Measurements from ENCODE around the gene TMPRSS4. TPM values are rescaled to one million over a fixed set of nuclear protein-coding genes. Genes with fewer than 3 reads are reported as not detected.

The TMPRSS4 gene
- total RNA-seq, 1 donor from 2014 or later, result not detected

DNA sequence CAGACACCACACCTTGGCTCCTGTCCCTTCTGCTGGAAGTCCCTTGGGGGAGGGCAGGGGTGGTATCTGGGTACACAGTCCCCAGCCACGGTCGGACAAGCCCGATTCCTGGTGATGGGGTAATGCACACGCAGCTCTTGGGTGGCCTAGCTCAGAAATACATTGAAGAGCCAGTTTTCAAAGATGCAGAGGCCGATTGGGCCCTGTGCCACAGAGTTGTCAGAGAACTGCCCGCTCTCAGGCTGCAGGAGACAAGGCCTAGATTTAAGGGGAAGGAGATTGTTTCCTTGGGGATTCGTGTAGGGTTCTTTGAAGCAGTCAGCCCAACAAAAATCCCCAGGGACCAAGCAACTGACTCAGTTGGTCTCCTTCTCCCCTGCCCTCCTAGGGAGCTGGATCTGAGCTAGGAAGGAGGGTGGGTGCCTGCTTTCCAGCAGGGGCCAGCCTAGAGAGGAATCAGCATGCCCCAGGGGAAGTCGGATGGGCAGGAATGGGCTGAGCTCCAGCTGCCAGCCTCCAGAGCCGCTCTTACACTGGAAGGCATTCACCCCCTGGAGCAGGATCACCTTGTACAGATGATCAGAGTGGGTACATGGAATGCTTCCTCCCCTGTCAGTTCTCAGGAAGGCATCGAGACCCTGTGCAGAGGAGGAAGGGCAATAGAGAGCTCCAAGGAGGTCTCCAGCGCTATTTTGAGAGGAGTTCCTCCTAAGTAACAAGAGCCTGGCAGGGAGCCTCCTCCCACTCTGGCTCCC, 79.1 kb downstream of the TMPRSS4 start:
- peak overlapping the region; percentile 27 for H3K4me3 Mint-ChIP-seq
- TF ChIP-seq, protein P1, sequence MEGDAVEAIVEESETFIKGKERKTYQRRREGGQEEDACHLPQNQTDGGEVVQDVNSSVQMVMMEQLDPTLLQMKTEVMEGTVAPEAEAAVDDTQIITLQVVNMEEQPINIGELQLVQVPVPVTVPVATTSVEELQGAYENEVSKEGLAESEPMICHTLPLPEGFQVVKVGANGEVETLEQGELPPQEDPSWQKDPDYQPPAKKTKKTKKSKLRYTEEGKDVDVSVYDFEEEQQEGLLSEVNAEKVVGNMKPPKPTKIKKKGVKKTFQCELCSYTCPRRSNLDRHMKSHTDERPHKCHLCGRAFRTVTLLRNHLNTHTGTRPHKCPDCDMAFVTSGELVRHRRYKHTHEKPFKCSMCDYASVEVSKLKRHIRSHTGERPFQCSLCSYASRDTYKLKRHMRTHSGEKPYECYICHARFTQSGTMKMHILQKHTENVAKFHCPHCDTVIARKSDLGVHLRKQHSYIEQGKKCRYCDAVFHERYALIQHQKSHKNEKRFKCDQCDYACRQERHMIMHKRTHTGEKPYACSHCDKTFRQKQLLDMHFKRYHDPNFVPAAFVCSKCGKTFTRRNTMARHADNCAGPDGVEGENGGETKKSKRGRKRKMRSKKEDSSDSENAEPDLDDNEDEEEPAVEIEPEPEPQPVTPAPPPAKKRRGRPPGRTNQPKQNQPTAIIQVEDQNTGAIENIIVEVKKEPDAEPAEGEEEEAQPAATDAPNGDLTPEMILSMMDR (conservative IDR thresholded peaks at IDR 0.05), result no peak

DNA sequence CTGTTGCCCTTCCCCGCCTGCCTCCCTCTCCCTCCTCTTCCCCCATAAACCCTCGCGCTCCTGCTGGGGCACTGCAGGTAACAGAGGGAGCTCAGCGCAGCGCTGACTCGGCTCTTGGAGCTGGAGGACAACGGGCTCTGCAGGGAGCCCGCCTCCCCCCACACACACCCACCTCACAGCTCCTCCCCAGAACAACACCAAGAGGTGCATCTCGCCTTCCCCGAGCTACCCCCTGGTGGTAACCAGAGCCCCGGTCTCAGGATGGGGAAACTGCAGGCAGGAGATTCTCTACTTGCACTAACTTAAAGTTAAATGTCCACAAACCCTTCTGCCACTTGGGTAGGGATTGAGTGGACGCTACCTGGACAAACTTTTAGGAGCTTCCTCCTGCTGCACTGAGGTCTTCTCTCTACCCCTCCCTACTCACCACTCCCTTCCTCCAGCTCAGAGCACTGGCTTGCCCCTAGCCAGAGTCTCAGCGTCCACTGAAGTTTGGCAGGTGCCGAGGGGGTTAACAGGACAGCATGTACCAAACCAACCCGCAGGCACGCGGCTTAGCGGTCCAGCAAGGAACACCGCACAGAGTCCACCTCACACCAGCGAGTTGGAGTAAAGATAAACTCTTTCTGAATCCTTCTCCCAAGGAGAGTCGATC, 79.8 kb downstream of the TMPRSS4 start:
- H3K9me3 Mint-ChIP-seq, result no peaks in the 10 kb centered on the region

More for the DNA sequence above, 79.1 kb downstream of the TMPRSS4 start:
- Mint-ChIP-seq H3K27ac (ENCODE audit: unreplicated experiment) (no peak overlapping the region), H3K27me3 (ENCODE audit: low read depth) (peaks cover 96% of the 10 kb centered on the region), H3K36me3 (ENCODE audit: low read depth) (no peaks in the 10 kb centered on the region), H3K4me1 (peaks cover 9% of the 10 kb centered on the region), H3K9me3 (no peaks in the 10 kb centered on the region)
- no peak for DNase-seq (ENCODE audit: low read depth, low spot score)

DNA sequence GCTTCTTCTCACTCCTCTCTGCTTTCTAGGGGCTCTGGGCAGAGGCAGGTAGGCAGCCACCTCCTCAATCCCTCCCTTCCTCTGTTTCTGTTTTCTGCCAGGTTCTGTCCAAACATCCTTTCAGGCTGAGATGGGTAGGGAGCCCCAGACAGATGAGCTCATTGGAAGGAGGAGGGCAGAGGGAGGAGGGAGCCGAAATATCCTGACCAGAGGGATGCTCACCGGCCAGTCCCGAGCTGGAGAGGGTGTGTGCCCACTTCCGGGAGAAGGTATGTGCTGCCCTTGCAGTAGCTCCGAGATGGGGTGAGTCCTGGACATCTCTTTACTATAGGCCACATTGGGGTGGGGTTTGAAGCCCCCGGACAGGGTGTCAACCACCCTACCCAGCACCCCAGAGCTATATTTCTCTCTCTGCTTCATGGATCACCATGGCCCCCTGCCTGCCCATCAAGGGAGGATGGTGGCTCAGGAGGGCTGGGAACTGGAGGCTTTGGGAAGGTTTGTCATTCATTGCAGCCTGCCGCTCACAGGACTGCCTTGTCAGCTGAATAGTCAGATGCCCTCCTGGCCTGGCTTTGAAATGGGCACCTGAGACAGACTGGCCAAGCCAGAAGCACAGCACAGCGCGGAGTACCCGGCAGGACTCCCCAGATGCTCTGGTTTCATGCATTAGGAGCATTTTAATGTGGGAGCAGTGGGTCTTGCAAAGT, 80.5 kb downstream of the TMPRSS4 start:
- TF ChIP-seq, protein P1 (conservative IDR thresholded peaks at IDR 0.05), result no peak
- no peak for DNase-seq (ENCODE audit: low read depth, low spot score)
- Mint-ChIP-seq H3K36me3 (ENCODE audit: low read depth) (no peaks in the 10 kb centered on the region), H3K9me3 (no peaks in the 10 kb centered on the region), H3K4me3 (no peak overlapping the region), H3K27me3 (ENCODE audit: low read depth) (peaks cover 94% of the 10 kb centered on the region), H3K4me1 (peaks cover 9% of the 10 kb centered on the region), H3K27ac (ENCODE audit: unreplicated experiment) (no peak overlapping the region)

More for the DNA sequence above, 79.8 kb downstream of the TMPRSS4 start:
- H3K27me3 Mint-ChIP-seq (ENCODE audit: low read depth), result peaks cover 96% of the 10 kb centered on the region
- no peaks in the 10 kb centered on the region for H3K36me3 Mint-ChIP-seq (ENCODE audit: low read depth)
- DNase-seq (ENCODE audit: low read depth, low spot score), result no peak
- peaks cover 9% of the 10 kb centered on the region for H3K4me1 Mint-ChIP-seq
- TF ChIP-seq, protein P1 (conservative IDR thresholded peaks at IDR 0.05), result peak; percentile 13
- no peak overlapping the region for H3K4me3 Mint-ChIP-seq
- H3K27ac Mint-ChIP-seq (ENCODE audit: unreplicated experiment), result no peak overlapping the region

DNA sequence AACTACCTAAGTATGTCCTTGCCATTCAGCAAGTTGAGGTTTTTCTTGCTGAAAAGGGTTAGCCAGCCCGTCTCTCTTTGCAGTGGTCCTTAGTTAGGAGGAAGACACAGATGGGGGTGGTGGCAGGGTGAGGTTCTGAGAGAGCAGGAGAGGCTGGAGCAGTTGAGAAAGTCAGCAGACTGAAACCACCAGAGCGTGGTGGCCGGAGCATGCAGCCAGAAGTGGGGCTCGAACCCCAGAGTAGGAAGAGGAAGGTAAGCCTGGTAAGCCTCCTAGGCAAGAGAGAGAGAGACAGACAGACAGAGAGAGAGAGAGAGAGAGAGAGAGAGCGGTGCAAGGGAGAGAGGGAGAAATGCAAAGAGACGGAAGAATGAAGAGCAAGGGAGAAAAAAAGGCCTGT, 84.9 kb downstream of the TMPRSS4 start:
- no peak for DNase-seq (ENCODE audit: low read depth, low spot score)
- TF ChIP-seq, protein P1 (conservative IDR thresholded peaks at IDR 0.05), result no peak
- H3K27me3 Mint-ChIP-seq (ENCODE audit: low read depth), result peaks cover 80% of the 10 kb centered on the region
- H3K36me3 Mint-ChIP-seq (ENCODE audit: low read depth), result no peaks in the 10 kb centered on the region
- H3K27ac Mint-ChIP-seq (ENCODE audit: unreplicated experiment), result no peak overlapping the region
- H3K4me1 Mint-ChIP-seq, result peaks cover 8% of the 10 kb centered on the region
- H3K4me3 Mint-ChIP-seq, result no peak overlapping the region
- H3K9me3 Mint-ChIP-seq, result no peaks in the 10 kb centered on the region

DNA sequence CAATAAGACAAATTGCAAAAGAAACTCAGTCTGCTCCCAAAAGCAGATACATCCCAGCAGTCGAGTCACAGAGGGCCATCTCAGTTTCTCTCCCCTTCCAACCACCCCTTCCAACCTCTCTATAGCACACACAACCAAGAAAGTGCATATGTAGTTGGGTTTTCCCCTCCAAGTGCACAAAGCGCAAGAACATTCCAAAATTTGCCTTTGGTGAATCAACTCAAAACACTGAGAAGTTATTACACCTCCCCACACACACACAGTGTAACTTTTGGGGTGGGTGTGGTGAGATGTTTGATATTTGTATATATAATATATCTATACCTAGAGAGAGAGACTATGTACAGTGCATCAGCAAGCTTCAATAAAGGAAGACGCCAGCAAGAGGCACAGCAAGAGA, 86.0 kb downstream of the TMPRSS4 start:
- no peak for DNase-seq (ENCODE audit: low read depth, low spot score)
- TF ChIP-seq, protein P1 (conservative IDR thresholded peaks at IDR 0.05), result no peak
- Mint-ChIP-seq H3K4me3 (no peak overlapping the region), H3K27me3 (ENCODE audit: low read depth) (peaks cover 79% of the 10 kb centered on the region), H3K27ac (ENCODE audit: unreplicated experiment) (no peak overlapping the region), H3K9me3 (no peaks in the 10 kb centered on the region), H3K36me3 (ENCODE audit: low read depth) (no peaks in the 10 kb centered on the region), H3K4me1 (peaks cover 6% of the 10 kb centered on the region)

All from neural crest cell (in vitro differentiated cells).